HepG2 (cell line): Measurements from ENCODE around the gene CCDC117. TPM values are rescaled to one million over a fixed set of nuclear protein-coding genes. Genes with fewer than 3 reads are reported as not detected.

ENCODE experiments used
- CAMTA2 ChIP-seq: sonication (generic); formaldehyde crosslinking; IDR thresholded peaks from 2 replicates; pipeline ENCODE4 v1.4.0; 2020; ENCODE audit warnings: mild to moderate bottlenecking, missing genetic modification reagents, borderline replicate concordance
- HOXA5 ChIP-seq: sonication (generic); formaldehyde crosslinking; IDR thresholded peaks from 2 replicates; pipeline ENCODE4 v1.4.0; 2020; ENCODE audit warnings: missing genetic modification reagents
- ISX ChIP-seq: sonication (generic); formaldehyde crosslinking; conservative IDR thresholded peaks from 2 replicates; pipeline ENCODE4 v1.5.0; 2020; ENCODE audit warnings: missing genetic modification reagents
- JUND ChIP-seq: sonication (generic); formaldehyde crosslinking; IDR thresholded peaks from 2 replicates; pipeline ENCODE4 v1.8.0; 2022; ENCODE audit warnings: mild to moderate bottlenecking, missing genetic modification reagents
- KDM4B ChIP-seq: sonication (generic); formaldehyde crosslinking; IDR thresholded peaks from 2 replicates; pipeline ENCODE4 v1.4.0; 2020; ENCODE audit warnings: missing genetic modification reagents
- NFE2 ChIP-seq: sonication (generic); formaldehyde crosslinking; IDR thresholded peaks from 2 replicates; pipeline ENCODE4 v1.4.0; 2020; ENCODE audit warnings: missing genetic modification reagents
- SYNCRIP ChIP-seq: fragments of 200-400 bp; formaldehyde crosslinking; IDR thresholded peaks from 2 replicates; pipeline ENCODE4 v1.6.1; 2018; ENCODE audit warnings: mild to moderate bottlenecking, low read depth, low read length; ENCODE audit not compliant: insufficient read depth
- TEAD2 ChIP-seq: sonication (generic); formaldehyde crosslinking; IDR thresholded peaks from 2 replicates; pipeline ENCODE4 v1.9.0; 2021; ENCODE audit warnings: missing genetic modification reagents
- TFDP1 ChIP-seq: IDR thresholded peaks from 2 replicates; pipeline ENCODE4 v1.6.1; 2016; ENCODE audit warnings: missing compliant biosample characterization, missing genetic modification reagents, borderline replicate concordance
- USF2 ChIP-seq, 2 experiments: sonication (generic) in 1 of 2; formaldehyde crosslinking in 1 of 2; IDR thresholded peaks; 2 replicates each; pipeline versions ENCODE4 v1.5.1 to v1.6.1; 2011 to 2020; ENCODE audit warnings: borderline replicate concordance in 1 of 2, low read depth in 1 of 2, low read length in 1 of 2, mild to moderate bottlenecking in 1 of 2, missing genetic modification reagents in 1 of 2, moderate library complexity in 1 of 2
- ZBTB7A ChIP-seq: sonication (generic); formaldehyde crosslinking; IDR thresholded peaks from 2 replicates; pipeline ENCODE4 v1.8.0; 2022; ENCODE audit warnings: mild to moderate bottlenecking, missing genetic modification reagents
- ZBTB8A ChIP-seq: sonication (generic); formaldehyde crosslinking; IDR thresholded peaks from 2 replicates; pipeline ENCODE4 v1.4.0; 2020; ENCODE audit warnings: mild to moderate bottlenecking, low read depth, missing genetic modification reagents, borderline replicate concordance
- ZFP82 ChIP-seq: sonication (generic); formaldehyde crosslinking; IDR thresholded peaks from 2 replicates; pipeline ENCODE4 v1.5.1; 2020; ENCODE audit warnings: mild to moderate bottlenecking, missing genetic modification reagents, borderline replicate concordance
- ZNF234 ChIP-seq: sonication (generic); formaldehyde crosslinking; conservative IDR thresholded peaks from 2 replicates; pipeline ENCODE4 v1.5.1; 2020; ENCODE audit warnings: mild to moderate bottlenecking, missing genetic modification reagents
- ZNF235 ChIP-seq: sonication (generic); formaldehyde crosslinking; IDR thresholded peaks from 2 replicates; pipeline ENCODE4 v1.8.1; 2023; ENCODE audit warnings: mild to moderate bottlenecking, missing genetic modification reagents, borderline replicate concordance
- ZNF292 ChIP-seq: sonication (generic); formaldehyde crosslinking; IDR thresholded peaks from 2 replicates; pipeline ENCODE4 v1.8.1; 2022; ENCODE audit warnings: mild to moderate bottlenecking, low read depth, missing genetic modification reagents, borderline replicate concordance
- ZNF33B ChIP-seq: sonication (generic); formaldehyde crosslinking; IDR thresholded peaks from 2 replicates; pipeline ENCODE4 v1.5.1; 2020; ENCODE audit warnings: mild to moderate bottlenecking, missing genetic modification reagents
- ZNF484 ChIP-seq: sonication (generic); formaldehyde crosslinking; IDR thresholded peaks from 2 replicates; pipeline ENCODE4 v1.5.1; 2020; ENCODE audit warnings: mild to moderate bottlenecking, low read depth, missing genetic modification reagents, borderline replicate concordance
- ZNF510 ChIP-seq: sonication (generic); formaldehyde crosslinking; IDR thresholded peaks from 2 replicates; pipeline ENCODE4 v1.4.0; 2020; ENCODE audit warnings: low read depth, mild to moderate bottlenecking, missing genetic modification reagents
- ZNF552 ChIP-seq: sonication (generic); formaldehyde crosslinking; IDR thresholded peaks from 2 replicates; pipeline ENCODE4 v1.9.0; 2022; ENCODE audit warnings: missing genetic modification reagents, mild to moderate bottlenecking, borderline replicate concordance
- ZNF572 ChIP-seq: sonication (generic); formaldehyde crosslinking; IDR thresholded peaks from 2 replicates; pipeline ENCODE4 v1.5.1; 2020; ENCODE audit warnings: mild to moderate bottlenecking, missing genetic modification reagents
- ZNF746 ChIP-seq: sonication (generic); formaldehyde crosslinking; IDR thresholded peaks from 2 replicates; pipeline ENCODE4 v1.8.0; 2022; ENCODE audit warnings: mild to moderate bottlenecking, missing genetic modification reagents
- ZNF781 ChIP-seq: sonication (generic); formaldehyde crosslinking; IDR thresholded peaks from 2 replicates; pipeline ENCODE4 v1.5.1; 2020; ENCODE audit warnings: borderline replicate concordance, mild to moderate bottlenecking, missing genetic modification reagents; ENCODE audit errors: not compliant biosample characterization
- polyA plus RNA-seq, 8 experiments: library from polyadenylated mRNA; depleted of rRNA in 3 of 8; stranded (reverse) in 7 of 8; unstranded in 1 of 8; fragments of >200 nt; fragmentation: Illumina TruSeq in 4 of 8; extraction: Trizol in 4 of 8; gene quantifications; 2 replicates each; pipeline versions ENCODE4 v1.2.1 to v1.2.3, GENCODE V29; 2011 to 2016; ENCODE audit warnings: low read depth in 4 of 8, missing spikeins in 1 of 8, mixed read lengths in 1 of 8; ENCODE audit not compliant: insufficient read depth in 1 of 8
- total RNA-seq, 5 experiments: library from RNA; depleted of rRNA; stranded (reverse); fragments of >200 nt; fragmentation: Illumina TruSeq; extraction: Trizol; gene quantifications; 2 replicates each; pipeline ENCODE4 v1.2.3, GENCODE V29; 2016; ENCODE audit warnings: low read depth in 1 of 5
- TF ChIP-seq, protein P1 (sequence below): sonication (generic); formaldehyde crosslinking; IDR thresholded peaks from 2 replicates; pipeline ENCODE4 v1.4.0; 2020; ENCODE audit warnings: mild to moderate bottlenecking, missing genetic modification reagents

Gene CCDC117
- total and polyA plus RNA-seq, 2 of the 13 experiments (the other 11 are each of a cell fraction or from before 2014, with no cell fraction given): 12.6 to 34.2 TPM

DNA sequence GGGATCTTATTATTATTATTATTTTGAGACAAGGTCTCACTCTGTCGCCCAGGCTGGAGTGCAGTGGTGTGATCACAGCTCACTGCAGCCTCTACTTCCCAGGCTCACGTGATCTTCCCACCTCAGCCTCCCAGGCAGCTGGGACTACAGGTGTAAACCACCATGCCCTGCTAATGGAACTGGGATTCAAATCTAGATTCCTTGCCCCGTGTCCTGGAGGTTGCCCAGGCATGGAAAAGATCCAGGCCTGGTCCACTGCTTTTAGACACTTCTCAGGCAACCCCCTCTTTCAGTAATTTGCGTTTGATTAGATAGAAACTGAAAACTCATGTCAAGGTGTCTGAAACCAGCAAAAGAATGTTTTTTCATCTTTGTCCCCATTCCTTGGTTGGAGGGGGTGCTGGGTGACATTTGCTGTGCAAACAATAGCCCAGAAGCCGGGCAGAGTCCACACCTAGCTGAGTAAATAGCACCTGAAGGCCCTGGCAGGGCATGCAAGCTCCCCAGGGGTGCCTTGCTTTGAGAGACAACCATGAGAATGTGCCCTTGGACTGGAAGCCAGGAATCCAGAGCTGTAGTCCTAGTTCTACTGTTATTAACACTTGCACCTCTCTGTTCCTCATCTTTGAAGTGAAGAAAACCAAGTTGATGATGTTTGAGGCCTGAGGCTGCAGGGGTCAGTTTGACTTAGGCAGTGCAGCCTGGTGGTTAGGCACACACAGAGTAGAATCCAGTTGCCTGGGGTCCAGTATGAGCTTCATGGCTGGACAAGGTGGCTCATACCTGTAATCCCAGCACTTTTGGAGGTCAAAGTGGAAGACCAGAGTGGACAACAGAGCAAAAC lies 47.0 kb downstream of the CCDC117 start (continued):
- TF ChIP-seq TFDP1 (CRISPR knock-in tag): 0 out of 2 replicates have a peak, but pooled peaks have one; percentile 16
- no peak for TF ChIP-seq ZNF510 (CRISPR knock-in tag)
- TF ChIP-seq ZNF235 (CRISPR knock-in tag): no peak
- TF ChIP-seq ZNF746 (CRISPR knock-in tag): peak; percentile 85; the same call in 1 of the 2 replicates
- TF ChIP-seq, protein P1, sequence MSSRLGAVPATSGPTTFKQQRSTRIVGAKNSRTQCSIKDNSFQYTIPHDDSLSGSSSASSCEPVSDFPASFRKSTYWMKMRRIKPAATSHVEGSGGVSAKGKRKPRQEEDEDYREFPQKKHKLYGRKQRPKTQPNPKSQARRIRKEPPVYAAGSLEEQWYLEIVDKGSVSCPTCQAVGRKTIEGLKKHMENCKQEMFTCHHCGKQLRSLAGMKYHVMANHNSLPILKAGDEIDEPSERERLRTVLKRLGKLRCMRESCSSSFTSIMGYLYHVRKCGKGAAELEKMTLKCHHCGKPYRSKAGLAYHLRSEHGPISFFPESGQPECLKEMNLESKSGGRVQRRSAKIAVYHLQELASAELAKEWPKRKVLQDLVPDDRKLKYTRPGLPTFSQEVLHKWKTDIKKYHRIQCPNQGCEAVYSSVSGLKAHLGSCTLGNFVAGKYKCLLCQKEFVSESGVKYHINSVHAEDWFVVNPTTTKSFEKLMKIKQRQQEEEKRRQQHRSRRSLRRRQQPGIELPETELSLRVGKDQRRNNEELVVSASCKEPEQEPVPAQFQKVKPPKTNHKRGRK (CRISPR knock-in tag): no peak
- 0 out of 2 replicates have a peak, but pooled peaks have one; percentile 58 for TF ChIP-seq KDM4B (CRISPR knock-in tag)
- no peak for TF ChIP-seq ZNF781 (CRISPR knock-in tag)
- no peak; the same call in 1 of the 2 replicates for TF ChIP-seq ZBTB8A
- TF ChIP-seq ZNF572 (CRISPR knock-in tag): no peak
- TF ChIP-seq JUND: peak; percentile 45; the same call in 1 of the 2 replicates
- TF ChIP-seq TEAD2 (CRISPR knock-in tag): no peak
- peak; percentile 44; the same call in 1 of the 2 replicates for TF ChIP-seq USF2 (IDR thresholded peaks at IDR 0.05; ENCODE audit: low read depth, low read length)
- peak; percentile 71; the same call in 1 of the 2 replicates for TF ChIP-seq USF2 (CRISPR knock-in tag; IDR thresholded peaks at IDR 0.05; ENCODE audit: borderline replicate concordance)
- no peak for TF ChIP-seq ZNF33B (CRISPR knock-in tag)
- TF ChIP-seq SYNCRIP: no peak
- no peak for TF ChIP-seq NFE2
- no peak for TF ChIP-seq CAMTA2
- no peak for TF ChIP-seq ZNF484
- TF ChIP-seq ISX: no peak
- TF ChIP-seq ZBTB7A (CRISPR knock-in tag): peak; percentile 68; the same call in 1 of the 2 replicates
- no peak for TF ChIP-seq ZNF234
- TF ChIP-seq ZNF552 (CRISPR knock-in tag): no peak
- 0 out of 2 replicates have a peak, but pooled peaks have one; percentile 34 for TF ChIP-seq HOXA5 (CRISPR knock-in tag)
- TF ChIP-seq ZNF292 (CRISPR knock-in tag): peak; percentile 45; the same call in 1 of the 2 replicates
- no peak for TF ChIP-seq ZFP82 (CRISPR knock-in tag)
